ENCODE measurements around the gene CDC42EP3. TPM values are rescaled to one million over a fixed set of nuclear protein-coding genes. Genes with fewer than 3 reads are reported as not detected.

The CDC42EP3 gene
- total RNA-seq, 4 donors from 2014 or later: 9.0 to 38.0 (median 23.5) TPM

GRCh38 chr2:37654932-37655841 is 16.3 kb downstream of the CDC42EP3 start:
- Histone ChIP-seq H3K36me3 (no peaks in the 10 kb centered on the region), H3K4me1 (peaks cover 47% of the 10 kb centered on the region), H3K27me3 (no peaks in the 10 kb centered on the region), H3K9me3 (no peaks in the 10 kb centered on the region), H3K4me3 (no peak overlapping the region), H3K27ac (peak overlapping the region; percentile 60)
- no peak for DNase-seq (ENCODE audit: low spot score in 2 of 2)
- 64% methylated on average over 7 of the region's 7 CpGs for WGBS
- TF ChIP-seq CTCF (IDR thresholded peaks at IDR 0.05) (no peak), EP300 (IDR thresholded peaks at IDR 0.05) (no peak), POLR2AphosphoS5 (IDR thresholded peaks at IDR 0.05) (no peak), POLR2A (IDR thresholded peaks at IDR 0.05) (no peak)

GRCh38 chr2:37654419-37654818 is 17.0 kb downstream of the CDC42EP3 start:
- no peaks in the 10 kb centered on the region for H3K36me3 ChIP-seq
- 69% methylated on average over 8 of the region's 8 CpGs for WGBS
- no peak for DNase-seq (ENCODE audit: low spot score in 2 of 2)
- TF ChIP-seq EP300 (IDR thresholded peaks at IDR 0.05) (no peak), POLR2A (IDR thresholded peaks at IDR 0.05) (no peak), CTCF (IDR thresholded peaks at IDR 0.05) (no peak), POLR2AphosphoS5 (IDR thresholded peaks at IDR 0.05) (no peak)
- H3K27me3 ChIP-seq: no peaks in the 10 kb centered on the region
- no peak overlapping the region for H3K4me3 ChIP-seq
- H3K4me1 ChIP-seq: peaks cover 47% of the 10 kb centered on the region
- H3K9me3 ChIP-seq: no peaks in the 10 kb centered on the region
- peak overlapping the region; percentile 60 for H3K27ac ChIP-seq

- Histone ChIP-seq H3K4me3 (no peak overlapping the region), H3K9me3 (no peaks in the 10 kb centered on the region), H3K27ac (peak overlapping the region; percentile 60), H3K27me3 (no peaks in the 10 kb centered on the region), H3K4me1 (peaks cover 47% of the 10 kb centered on the region), H3K36me3 (no peaks in the 10 kb centered on the region)
- 61% methylated on average over 14 of the region's 14 CpGs for WGBS
- TF ChIP-seq EP300 (IDR thresholded peaks at IDR 0.05): no peak
- no peak for TF ChIP-seq POLR2AphosphoS5 (IDR thresholded peaks at IDR 0.05)
- no peak for TF ChIP-seq CTCF (IDR thresholded peaks at IDR 0.05)
- TF ChIP-seq POLR2A (IDR thresholded peaks at IDR 0.05): no peak
- no peak for DNase-seq (ENCODE audit: low spot score in 2 of 2)
These were observed 17.6 kb downstream of the CDC42EP3 start for GRCh38 chr2:37653805-37654378.

GRCh38 chr2:37653093-37653492 is 18.3 kb downstream of the CDC42EP3 start:
- WGBS: 78% methylated on average over 6 of the region's 6 CpGs
- TF ChIP-seq POLR2AphosphoS5 (IDR thresholded peaks at IDR 0.05): no peak
- no peak for TF ChIP-seq EP300 (IDR thresholded peaks at IDR 0.05)
- TF ChIP-seq CTCF (IDR thresholded peaks at IDR 0.05): no peak
- TF ChIP-seq POLR2A (IDR thresholded peaks at IDR 0.05): no peak
- peak overlapping the region; percentile 23 for H3K27ac ChIP-seq
- H3K9me3 ChIP-seq: no peaks in the 10 kb centered on the region
- no peak for DNase-seq (ENCODE audit: low spot score in 2 of 2)
- H3K4me1 ChIP-seq: peaks cover 47% of the 10 kb centered on the region
- no peaks in the 10 kb centered on the region for H3K36me3 ChIP-seq
- no peak overlapping the region for H3K4me3 ChIP-seq
- no peaks in the 10 kb centered on the region for H3K27me3 ChIP-seq

GRCh38 chr2:37652199-37652640 is 19.2 kb downstream of the CDC42EP3 start:
- Histone ChIP-seq H3K9me3 (no peaks in the 10 kb centered on the region), H3K27me3 (no peaks in the 10 kb centered on the region), H3K4me1 (peaks cover 47% of the 10 kb centered on the region), H3K36me3 (no peaks in the 10 kb centered on the region), H3K27ac (no peak overlapping the region), H3K4me3 (no peak overlapping the region)
- 83% methylated on average over 5 of the region's 5 CpGs for WGBS
- TF ChIP-seq EP300 (IDR thresholded peaks at IDR 0.05) (no peak), POLR2AphosphoS5 (IDR thresholded peaks at IDR 0.05) (no peak), POLR2A (IDR thresholded peaks at IDR 0.05) (no peak), CTCF (IDR thresholded peaks at IDR 0.05) (no peak)
- DNase-seq (ENCODE audit: low spot score in 2 of 2): no peak
